ENCODE data around the gene CA10. TPM values are rescaled to one million over a fixed set of nuclear protein-coding genes. Genes with fewer than 3 reads are reported as not detected.

The CA10 gene
- polyA plus RNA-seq, 1 experiment, result not detected

GRCh38 chr17:51961689-51962088, 196.8 kb downstream of the CA10 start:
- peaks cover 13% of the 10 kb centered on the region for H3K9me3 ChIP-seq (ENCODE audit: control insufficient read depth, insufficient read depth, low read length)
- TF ChIP-seq, protein P1, sequence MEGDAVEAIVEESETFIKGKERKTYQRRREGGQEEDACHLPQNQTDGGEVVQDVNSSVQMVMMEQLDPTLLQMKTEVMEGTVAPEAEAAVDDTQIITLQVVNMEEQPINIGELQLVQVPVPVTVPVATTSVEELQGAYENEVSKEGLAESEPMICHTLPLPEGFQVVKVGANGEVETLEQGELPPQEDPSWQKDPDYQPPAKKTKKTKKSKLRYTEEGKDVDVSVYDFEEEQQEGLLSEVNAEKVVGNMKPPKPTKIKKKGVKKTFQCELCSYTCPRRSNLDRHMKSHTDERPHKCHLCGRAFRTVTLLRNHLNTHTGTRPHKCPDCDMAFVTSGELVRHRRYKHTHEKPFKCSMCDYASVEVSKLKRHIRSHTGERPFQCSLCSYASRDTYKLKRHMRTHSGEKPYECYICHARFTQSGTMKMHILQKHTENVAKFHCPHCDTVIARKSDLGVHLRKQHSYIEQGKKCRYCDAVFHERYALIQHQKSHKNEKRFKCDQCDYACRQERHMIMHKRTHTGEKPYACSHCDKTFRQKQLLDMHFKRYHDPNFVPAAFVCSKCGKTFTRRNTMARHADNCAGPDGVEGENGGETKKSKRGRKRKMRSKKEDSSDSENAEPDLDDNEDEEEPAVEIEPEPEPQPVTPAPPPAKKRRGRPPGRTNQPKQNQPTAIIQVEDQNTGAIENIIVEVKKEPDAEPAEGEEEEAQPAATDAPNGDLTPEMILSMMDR (IDR thresholded peaks at IDR 0.05; ENCODE audit: low read depth, low read length), result no peak
- DNase-seq (ENCODE audit: low read depth, low spot score), result no peak
- H3K27me3 ChIP-seq (ENCODE audit: control insufficient read depth, insufficient read depth, low read length), result no peaks in the 10 kb centered on the region
- H3K27ac ChIP-seq (ENCODE audit: low read depth, low read length), result no peak overlapping the region
- ChIA-PET POLR2A (no interaction called here), CTCF (no interaction called here)
- no peak overlapping the region for H3K4me3 ChIP-seq (ENCODE audit: low read depth, low read length)

DNA sequence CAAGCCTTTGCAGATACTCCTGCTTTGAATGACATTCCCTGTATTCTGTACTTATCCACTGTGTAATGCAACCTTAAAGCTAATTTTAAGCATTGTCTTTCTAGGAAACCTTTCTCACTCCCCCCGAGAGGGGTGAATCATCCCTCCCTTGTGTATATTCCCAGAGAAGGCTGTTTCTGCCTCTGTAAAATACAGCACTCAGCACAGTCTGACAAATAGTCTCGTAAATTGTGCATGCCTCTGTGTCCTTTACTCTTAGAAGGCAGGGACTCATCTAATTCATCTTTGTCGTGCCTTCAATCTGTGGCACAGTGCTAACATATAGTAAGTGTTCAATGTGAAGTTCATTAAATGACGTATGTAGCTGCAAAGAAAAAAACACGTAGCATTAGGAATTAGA, 200.7 kb downstream of the CA10 start:
- peaks cover 15% of the 10 kb centered on the region for H3K9me3 ChIP-seq (ENCODE audit: control insufficient read depth, insufficient read depth, low read length)
- no peak overlapping the region for H3K4me3 ChIP-seq (ENCODE audit: low read depth, low read length)
- DNase-seq (ENCODE audit: low read depth, low spot score), result no peak
- TF ChIP-seq, protein P1 (IDR thresholded peaks at IDR 0.05; ENCODE audit: low read depth, low read length), result no peak
- POLR2A ChIA-PET, result no interaction called here
- H3K27me3 ChIP-seq (ENCODE audit: control insufficient read depth, insufficient read depth, low read length), result no peaks in the 10 kb centered on the region
- no peak overlapping the region for H3K27ac ChIP-seq (ENCODE audit: low read depth, low read length)
- CTCF ChIA-PET, result interaction anchor here (0.6 kb wide), 1 partner anchor 621 kb away, joined by 3 read pairs; no protein-coding TSS in a partner anchor

DNA sequence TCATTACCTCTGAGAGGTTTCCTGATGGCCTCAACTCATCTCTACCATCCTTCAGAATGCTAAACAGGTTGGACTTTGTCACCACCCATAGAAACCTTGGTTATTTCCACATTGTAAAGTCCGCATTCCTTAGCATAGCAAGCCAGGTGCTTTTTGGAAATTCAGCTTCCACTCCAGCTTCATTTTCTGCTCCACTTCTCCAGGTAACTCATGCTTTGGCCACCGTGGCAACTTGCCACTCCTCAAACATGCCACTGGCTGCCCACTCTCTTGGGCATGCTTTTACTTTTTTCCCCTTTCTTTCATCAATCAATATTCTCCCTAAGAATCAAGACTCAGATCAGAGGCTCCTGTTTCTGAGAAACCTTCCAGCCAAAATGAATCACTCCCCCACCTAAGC, 203.3 kb downstream of the CA10 start:
- Histone ChIP-seq H3K9me3 (ENCODE audit: control insufficient read depth, insufficient read depth, low read length) (peaks cover 13% of the 10 kb centered on the region; the same call in 1 of the 2 replicates), H3K27ac (ENCODE audit: low read depth, low read length) (no peak overlapping the region), H3K4me3 (ENCODE audit: low read depth, low read length) (no peak overlapping the region), H3K27me3 (ENCODE audit: control insufficient read depth, insufficient read depth, low read length) (no peaks in the 10 kb centered on the region)
- no peak for DNase-seq (ENCODE audit: low read depth, low spot score)
- ChIA-PET POLR2A (no interaction called here), CTCF (no interaction called here)
- TF ChIP-seq, protein P1 (IDR thresholded peaks at IDR 0.05; ENCODE audit: low read depth, low read length), result no peak

GRCh38 chr17:51954232-51954765, 204.2 kb downstream of the CA10 start:
- no peak overlapping the region for H3K4me3 ChIP-seq (ENCODE audit: low read depth, low read length)
- H3K9me3 ChIP-seq (ENCODE audit: control insufficient read depth, insufficient read depth, low read length), result peaks cover 16% of the 10 kb centered on the region; the same call in 1 of the 2 replicates
- no peaks in the 10 kb centered on the region for H3K27me3 ChIP-seq (ENCODE audit: control insufficient read depth, insufficient read depth, low read length)
- no peak overlapping the region for H3K27ac ChIP-seq (ENCODE audit: low read depth, low read length)
- ChIA-PET CTCF (no interaction called here), POLR2A (no interaction called here)
- no peak for DNase-seq (ENCODE audit: low read depth, low spot score)
- TF ChIP-seq, protein P1 (IDR thresholded peaks at IDR 0.05; ENCODE audit: low read depth, low read length), result no peak

GRCh38 chr17:51951741-51952140, 206.8 kb downstream of the CA10 start:
- ChIA-PET CTCF (no interaction called here), POLR2A (no interaction called here)
- TF ChIP-seq, protein P1 (IDR thresholded peaks at IDR 0.05; ENCODE audit: low read depth, low read length), result no peak
- Histone ChIP-seq H3K9me3 (ENCODE audit: control insufficient read depth, insufficient read depth, low read length) (peaks cover 16% of the 10 kb centered on the region; the same call in 1 of the 2 replicates), H3K27me3 (ENCODE audit: control insufficient read depth, insufficient read depth, low read length) (no peaks in the 10 kb centered on the region), H3K27ac (ENCODE audit: low read depth, low read length) (no peak overlapping the region), H3K4me3 (ENCODE audit: low read depth, low read length) (no peak overlapping the region)
- no peak for DNase-seq (ENCODE audit: low read depth, low spot score)
